ENCODE data around the gene ELL.

GRCh38 chr19:18483119-18483890 is 38.6 kb downstream of the ELL start:
- TF ChIP-seq EZH2phosphoT487 (IDR thresholded peaks at IDR 0.05; ENCODE audit: insufficient read depth, low read depth): no peak
- no peak for TF ChIP-seq EZH2 (IDR thresholded peaks at IDR 0.05; ENCODE audit: insufficient read depth, poor library complexity, severe bottlenecking)

All from GM23248 (cell line).